Inflammatory macrophage treated with lipopolysaccharide for 4 hours (primary cell): Measurements from ENCODE around the gene ZNF860.
"Not testable (repeated sequence)": the region's sequence is repeated elsewhere in the genome, so short reads cannot be mapped to it uniquely, and the experiment has no call there.

Source experiments
- DNase-seq: peaks from one replicate; pipeline ENCODE4 v3.0.0-alpha.2; 2020

The ZNF860 gene

GRCh38 chr3:31962801-31963205 lies 18.7 kb upstream of the ZNF860 start:
- peak; percentile 39 for DNase-seq

- no peak for DNase-seq
Observed at GRCh38 chr3:31966978-31967591, 14.5 kb upstream of the ZNF860 start.

GRCh38 chr3:31967592-31967991 lies 14.0 kb upstream of the ZNF860 start:
- no peak for DNase-seq

GRCh38 chr3:31968369-31968926 lies 13.1 kb upstream of the ZNF860 start:
- DNase-seq = no peak

GRCh38 chr3:31968927-31969418 lies 12.6 kb upstream of the ZNF860 start:
- DNase-seq = no peak

GRCh38 chr3:31971607-31972006 lies 9.9 kb upstream of the ZNF860 start:
- DNase-seq = no peak

GRCh38 chr3:31973081-31973480 lies 8.5 kb upstream of the ZNF860 start:
- DNase-seq = no peak

- DNase-seq = no peak
Observed at GRCh38 chr3:31973837-31974236, 7.7 kb upstream of the ZNF860 start.

- DNase-seq = no peak
Observed at GRCh38 chr3:31974471-31974870, 7.1 kb upstream of the ZNF860 start.

GRCh38 chr3:31974964-31975363 lies 6.6 kb upstream of the ZNF860 start:
- DNase-seq = no peak

- DNase-seq = no peak
Observed at GRCh38 chr3:31976302-31976701, 5.2 kb upstream of the ZNF860 start.

GRCh38 chr3:31977736-31978135 lies 3.8 kb upstream of the ZNF860 start:
- no peak for DNase-seq

- no peak for DNase-seq
Observed at GRCh38 chr3:31978553-31978952, 3.0 kb upstream of the ZNF860 start.

- DNase-seq = no peak
Observed at GRCh38 chr3:31979001-31979697, 2.4 kb upstream of the ZNF860 start.

- no peak for DNase-seq
Observed at GRCh38 chr3:31980530-31981205, 882 bp upstream of the ZNF860 start.

GRCh38 chr3:31984321-31984720 lies 2.8 kb downstream of the ZNF860 start:
- no peak for DNase-seq

GRCh38 chr3:31985831-31986230 lies 4.3 kb downstream of the ZNF860 start:
- peak; percentile 47 for DNase-seq

GRCh38 chr3:31988271-31988670 lies 6.7 kb downstream of the ZNF860 start:
- no peak for DNase-seq

- DNase-seq = not testable (repeated sequence)
Observed at GRCh38 chr3:31992995-31993394, 11.4 kb downstream of the ZNF860 start.

GRCh38 chr3:31993843-31994242 lies 12.3 kb downstream of the ZNF860 start:
- DNase-seq = no peak

GRCh38 chr3:31995026-31995425 lies 13.5 kb downstream of the ZNF860 start:
- DNase-seq = not testable (repeated sequence)

- DNase-seq = no peak
Observed at GRCh38 chr3:31996195-31996594, 14.6 kb downstream of the ZNF860 start.

- no peak for DNase-seq
Observed at GRCh38 chr3:31997500-31997899, 15.9 kb downstream of the ZNF860 start.
